ENCODE measurements around the gene RXRA.

The RXRA gene

GRCh38 chr9:134336924-134337323 is 10.7 kb downstream of the RXRA start:
- DNase-seq (ENCODE audit: extremely low read depth, low read depth) = no peak
- TF ChIP-seq, protein P1, sequence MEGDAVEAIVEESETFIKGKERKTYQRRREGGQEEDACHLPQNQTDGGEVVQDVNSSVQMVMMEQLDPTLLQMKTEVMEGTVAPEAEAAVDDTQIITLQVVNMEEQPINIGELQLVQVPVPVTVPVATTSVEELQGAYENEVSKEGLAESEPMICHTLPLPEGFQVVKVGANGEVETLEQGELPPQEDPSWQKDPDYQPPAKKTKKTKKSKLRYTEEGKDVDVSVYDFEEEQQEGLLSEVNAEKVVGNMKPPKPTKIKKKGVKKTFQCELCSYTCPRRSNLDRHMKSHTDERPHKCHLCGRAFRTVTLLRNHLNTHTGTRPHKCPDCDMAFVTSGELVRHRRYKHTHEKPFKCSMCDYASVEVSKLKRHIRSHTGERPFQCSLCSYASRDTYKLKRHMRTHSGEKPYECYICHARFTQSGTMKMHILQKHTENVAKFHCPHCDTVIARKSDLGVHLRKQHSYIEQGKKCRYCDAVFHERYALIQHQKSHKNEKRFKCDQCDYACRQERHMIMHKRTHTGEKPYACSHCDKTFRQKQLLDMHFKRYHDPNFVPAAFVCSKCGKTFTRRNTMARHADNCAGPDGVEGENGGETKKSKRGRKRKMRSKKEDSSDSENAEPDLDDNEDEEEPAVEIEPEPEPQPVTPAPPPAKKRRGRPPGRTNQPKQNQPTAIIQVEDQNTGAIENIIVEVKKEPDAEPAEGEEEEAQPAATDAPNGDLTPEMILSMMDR (IDR thresholded peaks at IDR 0.05; ENCODE audit: low read depth, low read length) = no peak

GRCh38 chr9:134337469-134337868 is 11.2 kb downstream of the RXRA start:
- DNase-seq (ENCODE audit: extremely low read depth, low read depth) = no peak
- TF ChIP-seq, protein P1 (IDR thresholded peaks at IDR 0.05; ENCODE audit: low read depth, low read length) = no peak

GRCh38 chr9:134338394-134339182 is 12.3 kb downstream of the RXRA start:
- no peak for DNase-seq (ENCODE audit: extremely low read depth, low read depth)

DNA sequence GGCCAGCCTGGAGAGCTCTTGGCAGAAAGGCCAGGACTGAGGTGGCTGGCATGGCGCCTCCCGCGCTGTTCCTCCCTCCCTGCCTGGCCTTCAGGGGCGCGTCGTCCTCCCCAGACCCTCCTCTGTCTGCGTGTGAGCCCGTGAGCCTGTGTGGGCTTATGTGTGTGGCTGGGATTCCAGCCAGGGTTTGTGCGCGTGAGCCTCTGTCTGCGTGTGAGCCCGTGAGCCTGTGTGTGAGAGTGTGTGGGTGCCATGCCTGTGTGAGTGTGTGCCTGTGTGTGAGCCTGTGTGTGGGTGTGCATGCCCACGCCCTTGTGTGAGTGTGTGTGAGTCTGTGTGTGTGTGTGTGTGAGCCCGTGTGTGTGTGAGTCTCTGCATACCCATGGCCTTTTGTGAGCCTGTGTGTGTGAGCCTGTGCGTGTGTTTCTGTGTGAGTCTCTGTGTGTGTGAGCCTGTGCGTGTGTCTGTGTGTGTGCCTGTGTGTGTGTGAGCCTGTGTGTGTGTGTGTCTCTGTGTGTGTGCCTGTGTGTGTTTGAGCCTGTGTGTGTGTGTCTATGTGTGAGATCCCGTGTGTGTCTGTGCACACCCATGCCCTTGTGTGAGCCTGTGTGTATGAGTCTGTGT is 13.0 kb downstream of the RXRA start:
- TF ChIP-seq, protein P1 (IDR thresholded peaks at IDR 0.05; ENCODE audit: low read depth, low read length) = no peak

More at GRCh38 chr9:134338394-134339182, 12.3 kb downstream of the RXRA start:
- TF ChIP-seq, protein P1 (IDR thresholded peaks at IDR 0.05; ENCODE audit: low read depth, low read length) = no peak

DNA sequence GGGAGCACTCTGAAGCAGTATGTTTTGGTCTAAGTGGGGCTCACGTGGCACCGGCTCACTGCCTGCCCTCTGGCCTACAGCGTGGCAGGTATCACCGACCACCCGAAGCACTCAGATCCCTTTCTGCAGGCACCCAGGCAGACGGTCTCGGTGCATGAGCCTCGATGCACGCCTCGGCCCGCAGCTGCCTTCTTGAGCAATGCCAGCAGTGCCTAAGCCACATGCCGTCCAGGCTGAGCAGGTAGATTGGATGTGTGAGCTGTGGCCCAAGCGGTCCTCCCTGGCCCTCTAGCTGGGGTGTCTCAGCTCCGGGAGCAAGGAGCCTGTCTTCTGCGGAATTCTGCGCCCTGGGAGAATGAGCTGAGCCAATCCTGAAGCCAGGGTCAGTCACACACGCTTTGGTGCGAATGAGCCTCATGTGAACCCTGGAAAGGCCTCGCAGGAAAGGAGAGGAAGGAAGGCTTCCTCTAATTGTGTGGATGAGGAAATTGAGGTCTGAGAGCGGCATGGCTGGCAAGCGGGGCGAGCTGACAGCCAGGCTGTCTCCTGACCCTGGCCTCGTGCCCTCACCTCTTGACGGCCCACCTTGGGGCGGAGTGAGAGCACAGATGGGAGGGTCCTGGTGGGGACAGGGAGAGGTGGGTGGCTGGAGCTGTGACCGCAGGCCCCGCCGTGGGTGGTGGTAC is 14.4 kb downstream of the RXRA start:
- TF ChIP-seq, protein P1 (IDR thresholded peaks at IDR 0.05; ENCODE audit: low read depth, low read length) = no peak
- DNase-seq (ENCODE audit: extremely low read depth, low read depth) = no peak

More for the DNA sequence above, 13.0 kb downstream of the RXRA start:
- no peak for DNase-seq (ENCODE audit: extremely low read depth, low read depth)

- no peak for DNase-seq (ENCODE audit: extremely low read depth, low read depth)
- TF ChIP-seq, protein P1 (IDR thresholded peaks at IDR 0.05; ENCODE audit: low read depth, low read length) = no peak
These were observed 15.1 kb downstream of the RXRA start for GRCh38 chr9:134341306-134341705.

All from AG09319 (cell line).